Small intestine (tissue), 7 donors: ENCODE results near the gene RGS19. TPM values are rescaled to one million over a fixed set of nuclear protein-coding genes. Genes with fewer than 3 reads are reported as not detected.
A peak's percentile ranks its signal among the peaks of the same experiment; 100 is the strongest.

ENCODE experiments used
- DNase-seq, 2 donors: peaks; one replicate each; pipeline versions ENCODE4 v3.0.0 to v3.0.0-alpha.2; 2013
- FAIRE-seq: peaks from 2 replicates; lab custom pipeline; 2012; peaks lifted over from hg19 to GRCh38; lab: Jason Lieb, UNC
- H3K27ac ChIP-seq, 3 donors: one replicate each; pipeline ENCODE4 v1.5.1; 2013; ENCODE audit warnings: low read length in 2 of 3, mild to moderate bottlenecking in 2 of 3, control low read depth in 1 of 3, inconsistent platforms in 1 of 3, low read depth in 1 of 3, moderate library complexity in 1 of 3
- H3K27me3 ChIP-seq, 3 donors: one replicate each; pipeline ENCODE4 v1.6.1; 2013; ENCODE audit warnings: low read length in 3 of 3, inconsistent platforms in 1 of 3; ENCODE audit not compliant: control insufficient read depth in 3 of 3, insufficient read depth in 3 of 3
- H3K36me3 ChIP-seq, 3 donors: one replicate each; pipeline ENCODE4 v1.6.1; 2013; ENCODE audit warnings: low read length in 3 of 3, inconsistent platforms in 1 of 3, low read depth in 1 of 3, mild to moderate bottlenecking in 1 of 3, moderate library complexity in 1 of 3; ENCODE audit not compliant: control insufficient read depth in 3 of 3, insufficient read depth in 2 of 3
- H3K4me1 ChIP-seq, 3 donors: one replicate each; pipeline ENCODE4 v1.6.1; 2013; ENCODE audit warnings: low read length in 2 of 3, inconsistent platforms in 1 of 3, low read depth in 1 of 3, mild to moderate bottlenecking in 1 of 3, moderate library complexity in 1 of 3; ENCODE audit not compliant: control insufficient read depth in 3 of 3, insufficient read depth in 2 of 3
- H3K4me3 ChIP-seq, 3 donors: one replicate each; pipeline ENCODE4 v1.5.1; 2013; ENCODE audit warnings: low read length in 3 of 3, control low read depth in 1 of 3, inconsistent platforms in 1 of 3, low read depth in 1 of 3, mild to moderate bottlenecking in 1 of 3, moderate library complexity in 1 of 3
- H3K9me3 ChIP-seq, 2 donors: one replicate each; pipeline ENCODE4 v1.6.1; 2013; ENCODE audit warnings: low read depth in 1 of 2, low read length in 1 of 2; ENCODE audit not compliant: control insufficient read depth in 2 of 2, insufficient read depth in 1 of 2
- WGBS, 3 donors: extraction: QIAGEN DNeasy Blood & Tissue Kit; methylation state at CpG; one replicate each; pipeline ENCODE4 v1.1.7; 2013; 5-methylcytosine and 5-hydroxymethylcytosine counted together
- polyA plus RNA-seq, 4 donors: library from polyadenylated mRNA; stranded (reverse) in 3 of 4; unstranded in 1 of 4; fragments of 200-250 nt in 3 of 4; fragments of 120-200 nt in 1 of 4; gene quantifications; one replicate each; pipeline versions ENCODE4 v1.2.1 to v1.2.3, GENCODE V29; 2013
- donor health status: healthy with polysubstance abuse.
- donor health status: control.
- donor health status: control.
- donor health status: Bipolar disorder and iron deficiency.
- donor health status: healthy.

RGS19 gene
- polyA plus RNA-seq, 4 donors, result 1.8 to 10.8 (median 6.2) TPM

DNA sequence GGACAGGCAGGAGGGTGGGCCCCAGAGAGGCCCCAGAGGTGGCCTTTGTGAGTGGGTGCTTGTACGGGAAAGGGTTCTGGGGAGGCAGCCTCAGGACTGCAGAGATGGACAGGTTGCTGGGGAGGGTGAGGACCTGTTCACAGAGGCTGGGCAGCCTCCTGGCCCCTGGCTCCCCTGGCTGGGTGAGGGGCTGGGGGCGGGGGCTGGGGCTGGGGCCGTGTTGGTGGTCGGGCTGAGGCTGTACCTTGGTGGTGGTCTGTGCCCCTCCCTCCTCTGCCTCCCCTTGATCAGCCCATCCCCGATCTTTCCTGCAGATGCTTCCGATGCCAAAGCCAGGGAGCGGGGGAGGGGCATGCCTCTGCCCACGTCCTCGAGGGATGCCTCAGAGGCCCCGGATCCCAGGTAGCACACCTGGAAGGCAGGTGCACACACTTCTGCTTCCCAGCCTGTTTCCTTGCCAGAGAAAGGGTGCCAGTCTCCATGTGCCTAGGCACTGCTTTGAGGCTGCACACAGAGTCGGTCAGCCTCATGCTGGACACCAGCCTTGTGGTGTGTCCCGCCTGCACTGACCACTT lies 11.5 kb downstream of the RGS19 start:
- Histone ChIP-seq H3K4me3 (no peak overlapping the region), H3K27ac (no peak overlapping the region)
- WGBS, 3 donors, result 65 to 73% (median 67%) methylated on average over 9 to 12 of the region's 12 CpGs

GRCh38 chr20:64067005-64067632 lies 12.2 kb downstream of the RGS19 start:
- Histone ChIP-seq H3K4me3 (no peak overlapping the region), H3K9me3 (no peaks in the 10 kb centered on the region), H3K27ac (no peak overlapping the region), H3K4me1 (peaks cover 0 to 18% (median 0%) of the 10 kb centered on the region in 3 donors), H3K27me3 (no peaks in the 10 kb centered on the region), H3K36me3 (peaks cover 0 to 26% (median 0%) of the 10 kb centered on the region in 3 donors)
- DNase-seq (no peak), FAIRE-seq (no peak)
- 75 to 82% (median 81%) methylated on average over 5 to 6 of the region's 6 CpGs for WGBS, 3 donors

More for the DNA sequence above, 11.5 kb downstream of the RGS19 start:
- no peaks in the 10 kb centered on the region for H3K27me3 ChIP-seq
- H3K4me1 ChIP-seq, result peaks cover 0 to 12% (median 0%) of the 10 kb centered on the region in 3 donors
- peaks cover 0 to 30% (median 0%) of the 10 kb centered on the region in 3 donors for H3K36me3 ChIP-seq
- DNase-seq (no peak), FAIRE-seq (no peak)
- H3K9me3 ChIP-seq, result no peaks in the 10 kb centered on the region

DNA sequence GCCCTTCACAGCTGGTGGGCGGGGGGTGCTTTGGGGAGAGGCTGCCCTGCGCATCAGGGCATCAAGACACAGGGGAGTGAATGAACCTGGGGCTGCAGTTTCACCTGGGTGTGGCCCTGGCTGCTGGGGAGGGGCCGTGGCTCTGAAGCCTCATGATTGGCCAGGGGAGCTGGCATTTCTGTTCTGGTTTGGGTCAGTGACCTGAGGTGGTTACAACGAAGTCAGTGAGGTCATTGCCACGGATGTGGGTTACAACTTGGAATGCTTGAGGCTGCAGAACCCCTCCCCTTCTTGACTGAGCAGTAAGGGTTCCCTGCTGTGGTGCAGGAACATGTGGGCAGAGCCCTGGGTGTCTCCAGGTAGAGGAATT lies 13.4 kb downstream of the RGS19 start:
- Histone ChIP-seq H3K4me1 (peaks cover 0 to 20% (median 0%) of the 10 kb centered on the region in 3 donors), H3K36me3 (peaks cover 0 to 21% (median 0%) of the 10 kb centered on the region in 3 donors), H3K27me3 (no peaks in the 10 kb centered on the region), H3K9me3 (no peaks in the 10 kb centered on the region), H3K4me3 (no peak overlapping the region), H3K27ac (no peak overlapping the region)
- DNase-seq (peak in 1 of 2 donors; percentile 46), FAIRE-seq (no peak)
- 19 to 37% (median 22%) methylated on average over 5 of the region's 5 CpGs for WGBS, 3 donors

GRCh38 chr20:64065062-64065973 lies 14.0 kb downstream of the RGS19 start:
- peaks cover 0 to 17% (median 0%) of the 10 kb centered on the region in 3 donors for H3K36me3 ChIP-seq
- FAIRE-seq, result no peak
- H3K27ac ChIP-seq, result no peak overlapping the region
- H3K4me3 ChIP-seq, result no peak overlapping the region
- DNase-seq, result no peak
- H3K27me3 ChIP-seq, result no peaks in the 10 kb centered on the region
- H3K9me3 ChIP-seq, result no peaks in the 10 kb centered on the region
- peaks cover 0 to 20% (median 0%) of the 10 kb centered on the region in 3 donors for H3K4me1 ChIP-seq
- WGBS, 3 donors, result 25 to 46% (median 37%) methylated on average over 27 of the region's 27 CpGs

GRCh38 chr20:64064145-64064698 lies 15.1 kb downstream of the RGS19 start:
- peaks cover 0 to 5% (median 0%) of the 10 kb centered on the region in 3 donors for H3K27me3 ChIP-seq
- no peak overlapping the region for H3K27ac ChIP-seq
- peaks cover 0 to 20% (median 0%) of the 10 kb centered on the region in 3 donors for H3K4me1 ChIP-seq
- H3K4me3 ChIP-seq, result peak overlapping the region in 1 of 3 donors; percentile 83
- 49 to 69% (median 53%) methylated on average over 12 of the region's 12 CpGs for WGBS, 3 donors
- H3K36me3 ChIP-seq, result peaks cover 0 to 15% (median 0%) of the 10 kb centered on the region in 3 donors
- DNase-seq (no peak), FAIRE-seq (no peak)
- H3K9me3 ChIP-seq, result no peaks in the 10 kb centered on the region

- H3K36me3 ChIP-seq, result peaks cover 0 to 15% (median 0%) of the 10 kb centered on the region in 3 donors
- peaks cover 0 to 8% (median 0%) of the 10 kb centered on the region in 3 donors for H3K27me3 ChIP-seq
- no peaks in the 10 kb centered on the region for H3K9me3 ChIP-seq
- DNase-seq (peak; percentile 40 to 55), FAIRE-seq (no peak)
- peak overlapping the region; percentile 69 to 83 (median 83) for H3K4me3 ChIP-seq
- WGBS, 3 donors, result 5 to 7% (median 5%) methylated on average over 26 to 51 of the region's 51 CpGs
- peak overlapping the region in 2 of 3 donors; percentile 28 to 40 for H3K27ac ChIP-seq
- peaks cover 0 to 20% (median 0%) of the 10 kb centered on the region in 3 donors for H3K4me1 ChIP-seq
Observed at GRCh38 chr20:64063389-64064144, 15.8 kb downstream of the RGS19 start.

- DNase-seq, result peak; percentile 93 to 99
- H3K4me3 ChIP-seq, result peak within 1 kb of the TSS; percentile 69 to 83 (median 83)
- peaks cover 0 to 11% (median 0%) of the 10 kb centered on the region in 3 donors for H3K36me3 ChIP-seq
- H3K27ac ChIP-seq, result peak within 1 kb of the TSS in 2 of 3 donors; percentile 82 to 87
- FAIRE-seq, result no peak
- H3K4me1 ChIP-seq, result peaks cover 0 to 20% (median 0%) of the 10 kb centered on the region in 3 donors
- H3K9me3 ChIP-seq, result no peaks in the 10 kb centered on the region
- H3K27me3 ChIP-seq, result peaks cover 0 to 9% (median 0%) of the 10 kb centered on the region in 3 donors
- WGBS, 3 donors, result 7 to 17% (median 15%) methylated on average over 41 to 85 of the region's 85 CpGs
Observed at GRCh38 chr20:64062596-64063388, 16.5 kb downstream of the RGS19 start, which contains the start of gene TCEA2. TCEA2 (plus strand) TSS chr20:64063198; CDS start chr20:64063313, 115 bp downstream.
